Measurements from ENCODE around the gene NUB1.
A peak's percentile ranks its signal among the peaks of the same experiment; 100 is the strongest.
"Not testable (repeated sequence)": the region's sequence is repeated elsewhere in the genome, so short reads cannot be mapped to it uniquely, and the experiment has no call there.

The NUB1 gene

GRCh38 chr7:151341357-151342101 lies at the start of gene NUB1:
NUB1 (plus strand) TSS chr7:151341812; CDS start chr7:151345350, 3,538 bp downstream.
- DNase-seq (ENCODE audit: low read depth in 2 of 2), result peak; percentile 91 to 93

DNA sequence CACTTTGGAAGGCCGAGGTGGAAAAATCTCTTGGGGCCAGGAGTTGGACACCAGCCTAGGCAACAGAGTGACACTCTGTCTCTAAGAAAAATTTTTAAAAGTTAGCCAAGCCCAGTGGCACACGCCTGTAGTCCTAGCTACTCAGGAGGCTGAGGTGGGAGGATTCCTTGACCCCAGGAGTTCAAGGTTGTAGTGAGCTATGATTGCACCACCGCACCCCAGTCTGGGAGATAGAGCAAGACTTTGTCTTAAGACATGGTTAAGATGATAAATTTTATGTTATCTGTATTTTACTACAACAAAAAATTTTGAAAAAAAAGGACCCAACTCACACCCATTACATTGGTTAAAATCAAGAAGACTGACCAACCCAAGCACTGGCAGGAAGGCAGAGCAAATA lies 48.8 kb upstream of the NUB1 start:
- no peak for DNase-seq (ENCODE audit: low read depth in 2 of 2)

DNA sequence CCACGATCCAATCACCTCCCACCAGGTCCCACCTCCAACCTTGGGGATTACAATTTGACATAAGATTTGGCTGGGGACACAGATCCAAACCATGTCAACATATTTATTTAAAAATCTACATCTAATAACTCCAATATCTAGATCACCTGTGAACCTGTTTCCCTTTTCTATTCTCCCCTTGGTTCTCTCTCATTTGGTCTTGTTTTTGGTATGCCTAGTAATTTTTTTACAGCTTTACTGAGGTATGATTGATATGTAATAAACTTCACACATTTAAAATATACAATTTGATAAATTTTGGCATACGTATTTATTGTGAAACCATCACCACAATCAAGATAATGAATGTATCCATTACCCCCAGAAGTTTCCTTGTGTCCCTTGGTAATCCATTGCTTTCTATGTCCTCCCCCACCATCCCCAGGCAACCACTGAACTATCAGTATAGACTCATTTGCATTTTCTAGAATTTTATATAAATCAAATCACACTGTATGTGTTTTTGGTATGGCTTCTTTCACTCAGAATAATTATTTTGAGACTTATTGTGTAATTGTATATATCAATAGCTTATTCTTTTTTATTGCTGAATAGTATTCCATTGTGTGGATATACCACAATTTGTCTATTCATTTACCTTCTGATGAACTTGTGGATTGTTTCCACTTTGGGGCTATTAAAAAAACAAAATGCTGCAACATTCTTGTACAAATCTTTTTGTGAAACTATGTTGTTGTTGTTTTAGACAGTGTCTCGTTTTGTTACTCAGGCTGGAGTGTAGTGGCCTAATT lies 45.2 kb upstream of the NUB1 start:
- DNase-seq (ENCODE audit: low read depth in 2 of 2), result no peak

- no peak for DNase-seq (ENCODE audit: low read depth in 2 of 2)
Measured at GRCh38 chr7:151298765-151299164, 42.8 kb upstream of the NUB1 start.

DNA sequence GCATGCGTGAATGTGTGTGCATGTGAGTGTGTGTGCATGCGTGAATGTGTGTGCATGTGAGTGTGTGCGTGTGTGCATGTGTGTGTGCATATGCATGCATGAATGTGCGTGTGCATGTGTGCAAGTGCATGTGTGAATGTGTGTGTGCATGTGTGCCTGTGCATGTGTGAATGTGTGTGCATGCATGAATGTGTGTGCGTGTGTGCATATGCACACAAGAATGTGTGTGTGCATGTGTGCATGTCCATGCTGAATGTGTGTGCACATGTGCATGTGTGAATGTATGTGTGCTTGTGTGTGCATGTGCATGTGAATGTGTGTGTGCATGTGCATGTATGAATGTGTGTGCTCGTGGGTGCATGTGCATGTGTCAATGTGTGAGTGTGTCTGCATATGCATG lies 42.1 kb upstream of the NUB1 start:
- no peak for DNase-seq (ENCODE audit: low read depth in 2 of 2)

- DNase-seq (ENCODE audit: low read depth in 2 of 2), result no peak
Measured at GRCh38 chr7:151299940-151300645, 41.5 kb upstream of the NUB1 start.

GRCh38 chr7:151301471-151302462 lies 39.8 kb upstream of the NUB1 start:
- no peak for DNase-seq (ENCODE audit: low read depth in 2 of 2)

GRCh38 chr7:151304251-151304650 lies 37.4 kb upstream of the NUB1 start:
- DNase-seq (ENCODE audit: low read depth in 2 of 2), result not testable (repeated sequence)

DNA sequence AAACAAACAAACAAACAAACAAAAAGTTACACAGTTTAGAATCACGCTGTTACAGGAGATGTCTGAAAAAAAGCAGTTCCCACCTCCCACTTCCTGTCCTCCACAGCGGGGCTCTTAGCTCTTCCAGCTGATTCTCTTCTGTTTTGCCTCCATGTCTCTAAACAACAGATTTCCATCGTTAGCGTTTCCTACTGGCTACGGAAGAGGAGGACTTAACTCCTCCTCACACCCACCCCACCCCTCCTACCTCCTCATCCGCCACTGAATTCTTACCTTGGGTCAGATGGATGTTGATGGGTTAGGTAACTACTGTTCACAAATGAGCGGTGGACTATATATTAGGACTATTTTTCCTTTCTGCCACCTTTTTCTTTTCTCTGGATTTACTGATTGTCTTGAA lies 36.8 kb upstream of the NUB1 start:
- DNase-seq (ENCODE audit: low read depth in 2 of 2), result no peak

DNA sequence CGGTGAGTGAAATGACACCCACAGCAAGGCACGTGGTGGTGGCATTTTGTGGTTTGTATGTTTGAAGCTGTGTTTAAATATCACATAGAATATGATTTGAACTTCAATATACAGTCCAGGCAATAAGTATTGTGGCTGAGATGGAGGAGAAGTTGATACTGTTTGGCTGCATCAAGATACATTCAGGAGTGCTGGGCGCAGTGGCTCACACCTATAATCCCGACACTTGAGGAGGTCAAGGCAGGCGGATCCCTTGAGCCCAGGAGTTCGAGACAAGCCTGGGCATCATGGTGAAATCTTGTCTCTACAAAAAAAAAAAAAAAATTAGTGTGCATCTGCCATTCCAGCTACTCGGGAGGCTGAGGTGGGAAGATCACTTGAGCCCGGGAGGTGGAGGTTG lies 35.2 kb upstream of the NUB1 start:
- no peak for DNase-seq (ENCODE audit: low read depth in 2 of 2)

GRCh38 chr7:151306860-151307259 lies 34.8 kb upstream of the NUB1 start:
- DNase-seq (ENCODE audit: low read depth in 2 of 2), result no peak

DNA sequence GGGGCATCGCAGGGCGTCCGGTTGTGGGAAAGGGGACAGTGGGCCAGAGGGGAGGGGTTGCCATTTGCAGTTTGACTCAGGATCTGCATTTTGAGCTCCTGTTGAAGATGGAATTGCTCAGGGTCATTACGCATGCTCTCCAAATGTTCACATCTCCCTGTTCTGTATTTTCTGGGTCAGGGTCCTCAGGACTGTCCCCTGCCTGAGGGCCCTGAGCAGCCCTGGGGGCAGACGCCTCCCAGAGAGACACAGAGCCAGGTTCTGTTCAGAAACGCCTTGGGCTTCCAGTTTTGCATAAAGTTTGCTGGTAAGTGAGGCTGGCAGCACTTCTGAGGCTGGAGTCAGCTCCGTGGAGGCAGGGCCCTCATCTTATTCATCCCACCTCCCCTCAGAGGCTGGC lies 34.1 kb upstream of the NUB1 start:
- no peak for DNase-seq (ENCODE audit: low read depth in 2 of 2)

- DNase-seq (ENCODE audit: low read depth in 2 of 2), result no peak
Measured at GRCh38 chr7:151308256-151308655, 33.4 kb upstream of the NUB1 start.

- no peak for DNase-seq (ENCODE audit: low read depth in 2 of 2)
Measured at GRCh38 chr7:151308791-151309190, 32.8 kb upstream of the NUB1 start.

GRCh38 chr7:151309311-151309710 lies 32.3 kb upstream of the NUB1 start:
- DNase-seq (ENCODE audit: low read depth in 2 of 2), result no peak

DNA sequence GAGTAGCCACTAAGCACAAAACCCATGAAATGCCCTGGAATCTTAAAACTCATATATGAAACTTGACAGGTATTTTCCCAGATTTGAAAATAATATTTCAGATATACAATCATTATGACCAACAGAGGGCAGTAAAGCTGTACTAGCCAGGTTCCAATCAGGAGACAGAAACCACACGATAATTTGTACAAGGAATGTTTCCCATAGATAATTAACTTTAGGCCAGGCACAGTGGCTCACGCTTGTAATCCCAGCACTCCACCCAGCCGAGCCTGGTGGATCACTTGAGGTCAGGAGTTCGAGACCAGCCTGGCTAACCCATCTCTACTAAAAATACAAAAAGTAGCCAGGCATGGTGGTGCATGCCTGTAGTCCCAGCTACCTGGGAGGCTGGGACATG lies 31.0 kb upstream of the NUB1 start:
- no peak for DNase-seq (ENCODE audit: low read depth in 2 of 2)

- DNase-seq (ENCODE audit: low read depth in 2 of 2), result no peak
Measured at GRCh38 chr7:151311294-151311864, 30.2 kb upstream of the NUB1 start.

GRCh38 chr7:151312356-151312755 lies 29.3 kb upstream of the NUB1 start:
- DNase-seq (ENCODE audit: low read depth in 2 of 2), result no peak

GRCh38 chr7:151312831-151313809 lies 28.5 kb upstream of the NUB1 start:
- no peak for DNase-seq (ENCODE audit: low read depth in 2 of 2)

GRCh38 chr7:151313857-151314256 lies 27.8 kb upstream of the NUB1 start:
- no peak for DNase-seq (ENCODE audit: low read depth in 2 of 2)

Data from stimulated activated CD8-positive, alpha-beta memory T cell treated with anti-CD3 and anti-CD28 coated beads, Interleukin-7, amount 100 ng/mL, for 1 hour (primary cell).